CD4-positive, alpha-beta T cell treated with Interleukin-4 for 4 hours (primary cell): ENCODE results near the gene TRIM67.
"Not testable (repeated sequence)": the region's sequence is repeated elsewhere in the genome, so short reads cannot be mapped to it uniquely, and the experiment has no call there.

Experiments used
- DNase-seq: peaks from one replicate; pipeline ENCODE4 v3.0.0-alpha.2; 2020

TRIM67 gene

GRCh38 chr1:231209531-231209930, 47.7 kb downstream of the TRIM67 start:
- DNase-seq: no peak

- DNase-seq: no peak
Measured at GRCh38 chr1:231210126-231210525, 48.3 kb downstream of the TRIM67 start.

- peak; percentile 88 for DNase-seq
Measured at GRCh38 chr1:231211005-231211857, 49.4 kb downstream of the TRIM67 start.

GRCh38 chr1:231212301-231212700, 50.4 kb downstream of the TRIM67 start:
- not testable (repeated sequence) for DNase-seq

GRCh38 chr1:231213831-231214573, 52.1 kb downstream of the TRIM67 start:
- no peak for DNase-seq

GRCh38 chr1:231214918-231215680, 53.2 kb downstream of the TRIM67 start:
- DNase-seq: no peak

GRCh38 chr1:231215681-231216385, 54.0 kb downstream of the TRIM67 start:
- DNase-seq: no peak

- DNase-seq: no peak
Measured at GRCh38 chr1:231216498-231216897, 54.6 kb downstream of the TRIM67 start.

- no peak for DNase-seq
Measured at GRCh38 chr1:231217056-231217455, 55.2 kb downstream of the TRIM67 start.

GRCh38 chr1:231218078-231218477, 56.2 kb downstream of the TRIM67 start:
- no peak for DNase-seq

GRCh38 chr1:231219422-231220401, 57.9 kb downstream of the TRIM67 start:
- no peak for DNase-seq

- no peak for DNase-seq
Measured at GRCh38 chr1:231220801-231221200, 58.9 kb downstream of the TRIM67 start.

GRCh38 chr1:231226156-231226555, 64.3 kb downstream of the TRIM67 start:
- no peak for DNase-seq

GRCh38 chr1:231231511-231231910, 69.7 kb downstream of the TRIM67 start:
- DNase-seq: no peak

- DNase-seq: no peak
Measured at GRCh38 chr1:231232870-231233734, 71.2 kb downstream of the TRIM67 start.

GRCh38 chr1:231233735-231234417, 72.0 kb downstream of the TRIM67 start:
- DNase-seq: no peak

GRCh38 chr1:231234506-231234905, 72.6 kb downstream of the TRIM67 start:
- no peak for DNase-seq

GRCh38 chr1:231235526-231236207, 73.8 kb downstream of the TRIM67 start:
- DNase-seq: no peak

GRCh38 chr1:231236208-231236591, 74.3 kb downstream of the TRIM67 start:
- DNase-seq: no peak
